Vagina (tissue), 2 donors: ENCODE measurements around the gene ANGPT4. TPM values are rescaled to one million over a fixed set of nuclear protein-coding genes. Genes with fewer than 3 reads are reported as not detected.

Experiments used
- DNase-seq, 2 donors: peaks; one replicate each; pipeline ENCODE4 v3.0.0-alpha.2; 2017; ENCODE audit errors: extremely low spot score in 2 of 2
- H3K27ac ChIP-seq: fragments of 200-600 bp; sonication (generic); one replicate; pipeline ENCODE4 v1.5.1; 2019
- H3K27me3 ChIP-seq: fragments of 200-600 bp; sonication (generic); one replicate; pipeline ENCODE4 v1.5.1; 2019
- H3K36me3 ChIP-seq, 2 donors: fragments of 200-600 bp; sonication (generic); one replicate each; pipeline ENCODE4 v1.5.1; 2017 to 2019
- H3K4me1 ChIP-seq: fragments of 200-600 bp; sonication (generic); one replicate; pipeline ENCODE4 v1.5.1; 2019
- H3K4me3 ChIP-seq, 2 donors: fragments of 200-600 bp; sonication (generic); 1 replicate in 1 of 2; 2 replicates in 1 of 2; pipeline ENCODE4 v1.5.1; 2016 to 2019
- H3K9me3 ChIP-seq: fragments of 200-600 bp; sonication (generic); one replicate; pipeline ENCODE4 v1.5.1; 2019
- CTCF ChIP-seq, 3 experiments: fragments of 450-650 bp in 2 of 3; fragments of 200-600 bp in 1 of 3; sonication (generic) in 1 of 3; IDR thresholded peaks; one replicate each; pipeline ENCODE4 v1.5.1; 2017 to 2019; ENCODE audit warnings: antibody characterized with exemption in 3 of 3, mild to moderate bottlenecking in 2 of 3, moderate library complexity in 2 of 3
- POLR2A ChIP-seq, 2 donors: fragments of 450-650 bp; IDR thresholded peaks; one replicate each; pipeline ENCODE4 v1.6.1; 2017; ENCODE audit warnings: antibody characterized with exemption in 2 of 2, mild to moderate bottlenecking in 2 of 2, moderate library complexity in 2 of 2
- POLR2AphosphoS5 ChIP-seq, 2 donors: sonication (generic); formaldehyde crosslinking; IDR thresholded peaks; one replicate each; pipeline ENCODE4 v1.9.0; 2017; ENCODE audit warnings: antibody characterized with exemption in 2 of 2, mild to moderate bottlenecking in 2 of 2, low read depth in 1 of 2; ENCODE audit not compliant: insufficient read depth in 1 of 2
- intact Hi-C: fragments of 100-400 bp; cut with DNase I; formaldehyde crosslinking; loops from one replicate; pipeline ENCODE4 v1.15.1; 2023
- total RNA-seq: library from RNA; depleted of rRNA; stranded (reverse); fragments of >200 nt; gene quantifications from one replicate; pipeline ENCODE4 v1.2.3, GENCODE V29; 2016

Gene ANGPT4
- total RNA-seq, 1 donor from 2014 or later, result 0.98 TPM

- DNase-seq, result no peak
- intact Hi-C loops, result no loop called here
- Histone ChIP-seq H3K36me3 (no peaks in the 10 kb centered on the region), H3K4me1 (peaks cover 26% of the 10 kb centered on the region), H3K27ac (peak overlapping the region; percentile 81), H3K4me3 (peak overlapping the region; percentile 64 to 77), H3K9me3 (no peaks in the 10 kb centered on the region), H3K27me3 (no peaks in the 10 kb centered on the region)
- TF ChIP-seq CTCF (IDR thresholded peaks at IDR 0.05) (no peak), POLR2A (IDR thresholded peaks at IDR 0.05) (no peak), POLR2AphosphoS5 (IDR thresholded peaks at IDR 0.05; ENCODE audit: insufficient read depth in 1 of 2, low read depth in 1 of 2) (no peak)
These were observed 81.9 kb downstream of the ANGPT4 start for GRCh38 chr20:834151-834746.

GRCh38 chr20:833450-834150 lies 82.5 kb downstream of the ANGPT4 start, which contains the start of gene FAM110A:
Gene FAM110A (plus strand): TSS chr20:833715. CDS start chr20:844805, 11,090 bp downstream.
- Histone ChIP-seq H3K4me1 (peaks cover 26% of the 10 kb centered on the region), H3K27me3 (no peaks in the 10 kb centered on the region), H3K27ac (peak within 1 kb of the TSS; percentile 81), H3K36me3 (no peaks in the 10 kb centered on the region), H3K9me3 (no peaks in the 10 kb centered on the region), H3K4me3 (peak within 1 kb of the TSS; percentile 64 to 77)
- intact Hi-C loops, result no loop called here
- TF ChIP-seq POLR2A (IDR thresholded peaks at IDR 0.05) (no peak), POLR2AphosphoS5 (IDR thresholded peaks at IDR 0.05; ENCODE audit: insufficient read depth in 1 of 2, low read depth in 1 of 2) (peak; percentile 82 to 83), CTCF (IDR thresholded peaks at IDR 0.05) (no peak)
- DNase-seq, result peak in 1 of 2 donors; percentile 94

- Histone ChIP-seq H3K9me3 (no peaks in the 10 kb centered on the region), H3K4me1 (peaks cover 26% of the 10 kb centered on the region), H3K27ac (peak overlapping the region; percentile 81), H3K36me3 (no peaks in the 10 kb centered on the region), H3K4me3 (peak overlapping the region; percentile 64 to 77), H3K27me3 (no peaks in the 10 kb centered on the region)
- no peak for TF ChIP-seq POLR2AphosphoS5 (IDR thresholded peaks at IDR 0.05; ENCODE audit: insufficient read depth in 1 of 2, low read depth in 1 of 2)
- TF ChIP-seq POLR2A (IDR thresholded peaks at IDR 0.05), result no peak
- TF ChIP-seq CTCF (IDR thresholded peaks at IDR 0.05), result no peak
- no peak for DNase-seq
- intact Hi-C loops, result no loop called here
These were observed 83.0 kb downstream of the ANGPT4 start for GRCh38 chr20:833121-833449.

- Histone ChIP-seq H3K4me1 (peaks cover 26% of the 10 kb centered on the region), H3K36me3 (no peaks in the 10 kb centered on the region), H3K27me3 (no peaks in the 10 kb centered on the region), H3K4me3 (no peak overlapping the region), H3K9me3 (no peaks in the 10 kb centered on the region), H3K27ac (no peak overlapping the region)
- no peak for DNase-seq
- TF ChIP-seq POLR2A (IDR thresholded peaks at IDR 0.05) (no peak), CTCF (IDR thresholded peaks at IDR 0.05) (no peak), POLR2AphosphoS5 (IDR thresholded peaks at IDR 0.05; ENCODE audit: insufficient read depth in 1 of 2, low read depth in 1 of 2) (no peak)
- intact Hi-C loops, result no loop called here
These were observed 84.2 kb downstream of the ANGPT4 start for GRCh38 chr20:831956-832355.

GRCh38 chr20:831251-831650 lies 84.9 kb downstream of the ANGPT4 start:
- TF ChIP-seq CTCF (IDR thresholded peaks at IDR 0.05), result no peak
- no peak for TF ChIP-seq POLR2AphosphoS5 (IDR thresholded peaks at IDR 0.05; ENCODE audit: insufficient read depth in 1 of 2, low read depth in 1 of 2)
- no peak for TF ChIP-seq POLR2A (IDR thresholded peaks at IDR 0.05)
- intact Hi-C loops, result no loop called here
- DNase-seq, result no peak

More at GRCh38 chr20:831251-831650, 84.9 kb downstream of the ANGPT4 start:
- Histone ChIP-seq H3K9me3 (no peaks in the 10 kb centered on the region), H3K27ac (no peak overlapping the region), H3K4me1 (peaks cover 21% of the 10 kb centered on the region), H3K4me3 (no peak overlapping the region), H3K36me3 (no peaks in the 10 kb centered on the region), H3K27me3 (no peaks in the 10 kb centered on the region)
